H9 (cell line): ENCODE results near the gene DCXR. TPM values are rescaled to one million over a fixed set of nuclear protein-coding genes. Genes with fewer than 3 reads are reported as not detected.

Source experiments
- DNase-seq: peaks from one replicate; pipeline ENCODE4 v3.0.0-alpha.2; 2017
- H2AFZ ChIP-seq: one replicate; pipeline ENCODE4 v1.6.1; 2013; ENCODE audit warnings: mild to moderate bottlenecking, low read length, control low read depth, moderate library complexity
- H2AK5ac ChIP-seq: 2 replicates; pipeline ENCODE4 v1.6.1; 2013; ENCODE audit warnings: low read length, control low read depth, mixed read lengths; ENCODE audit not compliant: insufficient read length
- H2BK120ac ChIP-seq: one replicate; pipeline ENCODE4 v1.6.1; 2013; ENCODE audit warnings: low read depth, mild to moderate bottlenecking, low read length, control low read depth, inconsistent platforms; ENCODE audit not compliant: poor library complexity, severe bottlenecking
- H2BK12ac ChIP-seq: 2 replicates; pipeline ENCODE4 v1.6.1; 2013; ENCODE audit warnings: low read length, control low read depth, mixed read lengths, low read depth; ENCODE audit not compliant: insufficient read length
- H2BK15ac ChIP-seq: 2 replicates; pipeline ENCODE4 v1.6.1; 2013; ENCODE audit warnings: low read depth, low read length, control low read depth
- H2BK20ac ChIP-seq: one replicate; pipeline ENCODE4 v1.6.1; 2013; ENCODE audit warnings: low read depth, mild to moderate bottlenecking, low read length, control low read depth, inconsistent platforms; ENCODE audit not compliant: poor library complexity, severe bottlenecking
- H2BK5ac ChIP-seq: 2 replicates; pipeline ENCODE4 v1.6.1; 2013; ENCODE audit warnings: low read length, control low read depth, mixed read lengths; ENCODE audit not compliant: insufficient read length
- H3K14ac ChIP-seq: 2 replicates; pipeline ENCODE4 v1.6.1; 2013; ENCODE audit warnings: low read length, control low read depth; ENCODE audit not compliant: insufficient read depth
- H3K18ac ChIP-seq: 2 replicates; pipeline ENCODE4 v1.6.1; 2013; ENCODE audit warnings: low read depth, mild to moderate bottlenecking, mixed read lengths, low read length, control low read depth; ENCODE audit not compliant: insufficient read length
- H3K23ac ChIP-seq: 2 replicates; pipeline ENCODE4 v1.6.1; 2013; ENCODE audit warnings: low read length, control low read depth, mixed read lengths, low read depth; ENCODE audit not compliant: insufficient read length
- H3K23me2 ChIP-seq: 2 replicates; pipeline ENCODE4 v1.6.1; 2013; ENCODE audit warnings: low read depth, mild to moderate bottlenecking, mixed read lengths, low read length, control low read depth; ENCODE audit not compliant: insufficient read length, poor library complexity, severe bottlenecking
- H3K27ac ChIP-seq: 2 replicates; pipeline ENCODE4 v1.5.1; 2013; ENCODE audit warnings: low read length, control low read depth, mixed read lengths, low read depth; ENCODE audit not compliant: insufficient read length
- H3K27me3 ChIP-seq: 2 replicates; pipeline ENCODE4 v1.6.1; 2013; ENCODE audit warnings: low read length, control low read depth, inconsistent platforms; ENCODE audit not compliant: insufficient read depth
- H3K4ac ChIP-seq: 2 replicates; pipeline ENCODE4 v1.6.1; 2013; ENCODE audit warnings: low read depth, mild to moderate bottlenecking, control low read depth, inconsistent platforms, low read length, moderate library complexity
- H3K4me1 ChIP-seq: 2 replicates; pipeline ENCODE4 v1.6.1; 2013; ENCODE audit warnings: low read length, control low read depth, inconsistent platforms; ENCODE audit not compliant: insufficient read depth
- H3K4me2 ChIP-seq: 2 replicates; pipeline ENCODE4 v1.6.1; 2013; ENCODE audit warnings: low read length, control low read depth, mixed read lengths; ENCODE audit not compliant: insufficient read length, insufficient read depth
- H3K56ac ChIP-seq: 2 replicates; pipeline ENCODE4 v1.6.1; 2013; ENCODE audit warnings: low read depth, mild to moderate bottlenecking, mixed read lengths, low read length, control low read depth; ENCODE audit not compliant: insufficient read length
- H3K79me1 ChIP-seq: 2 replicates; pipeline ENCODE4 v1.6.1; 2013; ENCODE audit warnings: low read depth, mild to moderate bottlenecking, moderate library complexity, low read length, control low read depth, inconsistent platforms; ENCODE audit not compliant: insufficient read depth, poor library complexity, severe bottlenecking
- H3K79me2 ChIP-seq: 2 replicates; pipeline ENCODE4 v1.6.1; 2013; ENCODE audit warnings: low read length, control low read depth, inconsistent platforms; ENCODE audit not compliant: insufficient read depth
- H3K9ac ChIP-seq: 2 replicates; pipeline ENCODE4 v1.6.1; 2013; ENCODE audit warnings: low read length, control low read depth, mixed read lengths; ENCODE audit not compliant: insufficient read length; ENCODE audit errors: extremely low read depth
- H3K9me3 ChIP-seq: one replicate; pipeline ENCODE4 v1.6.1; 2013; ENCODE audit warnings: low read depth, low read length, inconsistent platforms; ENCODE audit not compliant: control insufficient read depth
- H3T11ph ChIP-seq: one replicate; pipeline ENCODE4 v1.6.1; 2013; ENCODE audit warnings: mild to moderate bottlenecking, low read length, control low read depth, inconsistent platforms
- H4K20me1 ChIP-seq: one replicate; pipeline ENCODE4 v1.6.1; 2013; ENCODE audit not compliant: control insufficient read depth, insufficient read length, insufficient read depth
- H4K5ac ChIP-seq: 2 replicates; pipeline ENCODE4 v1.6.1; 2013; ENCODE audit warnings: low read depth, mild to moderate bottlenecking, mixed read lengths, low read length, control low read depth; ENCODE audit not compliant: insufficient read length
- H4K8ac ChIP-seq: replicated peaks from 2 replicates; pipeline ENCODE4 v1.6.1; 2013; ENCODE audit warnings: low read length, control low read depth, mixed read lengths, low read depth; ENCODE audit not compliant: insufficient read length
- H4K91ac ChIP-seq: 2 replicates; pipeline ENCODE4 v1.6.1; 2013; ENCODE audit warnings: low read depth, mild to moderate bottlenecking, moderate library complexity, mixed read lengths, low read length, control low read depth; ENCODE audit not compliant: insufficient read length
- H3K27ac Mint-ChIP-seq, 3 experiments: 2 replicates in 2 of 3; 3 replicates in 1 of 3; pipeline ENCODE4 v1.8.0; 2020 to 2021; ENCODE audit warnings: mixed read lengths in 3 of 3, mild to moderate bottlenecking in 1 of 3, moderate library complexity in 1 of 3
- H3K27me3 Mint-ChIP-seq: 2 replicates; pipeline ENCODE4 v1.8.0; 2021; ENCODE audit warnings: low read depth, mild to moderate bottlenecking, moderate library complexity, mixed read lengths
- H3K36me3 Mint-ChIP-seq, 3 experiments: 2 replicates in 2 of 3; 3 replicates in 1 of 3; pipeline ENCODE4 v1.8.0; 2020 to 2021; ENCODE audit warnings: low read depth in 3 of 3, mixed read lengths in 3 of 3; ENCODE audit not compliant: insufficient read depth in 1 of 3
- H3K4me1 Mint-ChIP-seq, 2 experiments: 2 replicates each; pipeline ENCODE4 v1.8.0; 2020; ENCODE audit warnings: mixed read lengths in 2 of 2
- H3K4me3 Mint-ChIP-seq, 2 experiments: 2 replicates in 1 of 2; 3 replicates in 1 of 2; pipeline ENCODE4 v1.8.0; 2020 to 2021; ENCODE audit warnings: mild to moderate bottlenecking in 2 of 2, mixed read lengths in 2 of 2, moderate library complexity in 1 of 2
- H3K9me3 Mint-ChIP-seq, 2 experiments: 2 replicates in 1 of 2; 3 replicates in 1 of 2; pipeline ENCODE4 v1.8.0; 2020; ENCODE audit warnings: mild to moderate bottlenecking in 2 of 2, mixed read lengths in 2 of 2, moderate library complexity in 1 of 2
- WGBS: extraction: QIAGEN DNeasy Blood & Tissue Kit; methylation state at CpG from one replicate; pipeline ENCODE4 v1.1.7; 2013; ENCODE audit warnings: missing lambda C conversion rate, low lambda C conversion rate, mixed read lengths; ENCODE audit not compliant: insufficient read length; ENCODE audit errors: extremely low coverage; 5-methylcytosine and 5-hydroxymethylcytosine counted together
- total RNA-seq: library from RNA; stranded (reverse); gene quantifications from 2 replicates; pipeline ENCODE4 v1.2.1, GENCODE V29; 2021
- TF ChIP-seq, protein P1 (sequence below): fragments of 200-600 bp; sonication (generic); conservative IDR thresholded peaks from 3 replicates; pipeline ENCODE4 v1.8.0; 2021; ENCODE audit warnings: antibody characterized with exemption, mild to moderate bottlenecking

DCXR gene
- total RNA-seq, 1 experiment from 2014 or later, result 93.6 TPM

DNA sequence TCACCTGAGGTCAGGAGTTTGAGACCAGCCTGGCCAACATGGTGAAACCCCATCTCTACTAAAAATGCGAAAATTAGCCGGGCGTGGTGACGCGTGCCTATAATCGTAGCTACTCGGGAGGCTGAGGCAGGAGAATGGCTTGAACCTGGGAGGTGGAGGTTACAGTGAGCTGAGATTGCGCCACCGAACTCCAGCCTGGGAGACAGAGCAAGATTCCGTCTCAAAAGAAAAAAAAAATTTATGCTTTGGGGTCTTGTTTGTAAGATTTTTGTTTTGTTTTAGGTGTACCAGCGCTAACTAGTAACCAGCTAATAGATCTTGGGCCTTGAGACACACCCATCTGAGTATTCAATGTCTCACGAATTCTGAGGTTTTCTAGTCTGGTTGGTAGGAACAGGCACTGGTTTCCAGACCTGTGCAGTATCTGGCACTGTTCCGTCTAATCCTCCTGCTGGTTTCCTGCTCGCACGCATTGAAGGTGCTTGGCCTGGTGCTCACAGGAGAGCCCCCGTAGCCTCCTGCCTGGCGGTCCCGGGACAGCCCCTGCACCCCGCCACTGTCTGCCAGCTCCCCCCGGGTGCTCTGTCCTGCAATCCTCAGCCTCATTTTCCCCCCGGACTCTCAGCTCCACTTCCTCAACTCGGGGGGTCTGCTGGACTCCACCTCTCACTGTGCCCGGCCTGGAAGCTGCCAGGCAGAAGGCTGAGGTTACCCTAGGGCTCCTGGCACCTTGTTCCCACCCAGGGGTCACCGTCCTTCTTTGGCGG is 38.7 kb upstream of the DCXR start:
- H3K4ac ChIP-seq, result no peak overlapping the region
- no peak overlapping the region for H3K23ac ChIP-seq
- no peak overlapping the region for H3K56ac ChIP-seq
- H2BK120ac ChIP-seq, result no peak overlapping the region
- no peak overlapping the region for H3K14ac ChIP-seq
- Mint-ChIP-seq H3K4me3 (peak overlapping the region in 1 of 2 experiments; percentile 32; a peak in 1 of 5 replicates), H3K27me3 (peaks cover 29% of the 10 kb centered on the region), H3K36me3 (peaks cover 14 to 26% (median 23%) of the 10 kb centered on the region in 3 experiments; a peak in 6 of 7 replicates), H3K9me3 (no peaks in the 10 kb centered on the region), H3K4me1 (no peaks in the 10 kb centered on the region; a peak in 2 of 4 replicates), H3K27ac (peak overlapping the region in 1 of 3 experiments; percentile 55; a peak in 2 of 7 replicates)
- H4K20me1 ChIP-seq, result no peaks in the 10 kb centered on the region
- H2BK12ac ChIP-seq, result no peak overlapping the region
- H3T11ph ChIP-seq, result no peak overlapping the region
- H4K91ac ChIP-seq, result no peak overlapping the region
- TF ChIP-seq, protein P1, sequence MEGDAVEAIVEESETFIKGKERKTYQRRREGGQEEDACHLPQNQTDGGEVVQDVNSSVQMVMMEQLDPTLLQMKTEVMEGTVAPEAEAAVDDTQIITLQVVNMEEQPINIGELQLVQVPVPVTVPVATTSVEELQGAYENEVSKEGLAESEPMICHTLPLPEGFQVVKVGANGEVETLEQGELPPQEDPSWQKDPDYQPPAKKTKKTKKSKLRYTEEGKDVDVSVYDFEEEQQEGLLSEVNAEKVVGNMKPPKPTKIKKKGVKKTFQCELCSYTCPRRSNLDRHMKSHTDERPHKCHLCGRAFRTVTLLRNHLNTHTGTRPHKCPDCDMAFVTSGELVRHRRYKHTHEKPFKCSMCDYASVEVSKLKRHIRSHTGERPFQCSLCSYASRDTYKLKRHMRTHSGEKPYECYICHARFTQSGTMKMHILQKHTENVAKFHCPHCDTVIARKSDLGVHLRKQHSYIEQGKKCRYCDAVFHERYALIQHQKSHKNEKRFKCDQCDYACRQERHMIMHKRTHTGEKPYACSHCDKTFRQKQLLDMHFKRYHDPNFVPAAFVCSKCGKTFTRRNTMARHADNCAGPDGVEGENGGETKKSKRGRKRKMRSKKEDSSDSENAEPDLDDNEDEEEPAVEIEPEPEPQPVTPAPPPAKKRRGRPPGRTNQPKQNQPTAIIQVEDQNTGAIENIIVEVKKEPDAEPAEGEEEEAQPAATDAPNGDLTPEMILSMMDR, result no peak
- no peaks in the 10 kb centered on the region for H3K4me1 ChIP-seq
- H3K9me3 ChIP-seq, result no peaks in the 10 kb centered on the region
- no peak overlapping the region for H2BK15ac ChIP-seq
- no peak overlapping the region for H2AFZ ChIP-seq
- H3K27ac ChIP-seq, result no peak overlapping the region
- H3K27me3 ChIP-seq, result no peaks in the 10 kb centered on the region
- H2AK5ac ChIP-seq, result no peak overlapping the region
- no peak overlapping the region for H2BK20ac ChIP-seq
- no peak overlapping the region for H4K8ac ChIP-seq
- no peaks in the 10 kb centered on the region for H3K79me1 ChIP-seq
- no peaks in the 10 kb centered on the region for H3K79me2 ChIP-seq
- no peak overlapping the region for H3K4me2 ChIP-seq
- H3K9ac ChIP-seq, result no peak overlapping the region
- no CpG with 5 or more reads among the region's 25 CpGs for WGBS
- H3K23me2 ChIP-seq, result no peaks in the 10 kb centered on the region
- DNase-seq, result no peak
- no peak overlapping the region for H3K18ac ChIP-seq
- H4K5ac ChIP-seq, result no peak overlapping the region
- H2BK5ac ChIP-seq, result no peak overlapping the region
